ENCODE data around the gene SMC6.

The SMC6 gene

GRCh38 chr2:17717666-17718065 lies 35.9 kb downstream of the SMC6 start:
- in situ Hi-C loops (cut with HindIII; ENCODE audit: low sequenced_read_pairs), result no loop called here

GRCh38 chr2:17713291-17713690 lies 40.3 kb downstream of the SMC6 start:
- in situ Hi-C loops (cut with HindIII; ENCODE audit: low sequenced_read_pairs), result no loop called here

GRCh38 chr2:17710547-17711248 lies 42.9 kb downstream of the SMC6 start:
- in situ Hi-C loops (cut with HindIII; ENCODE audit: low sequenced_read_pairs), result no loop called here

DNA sequence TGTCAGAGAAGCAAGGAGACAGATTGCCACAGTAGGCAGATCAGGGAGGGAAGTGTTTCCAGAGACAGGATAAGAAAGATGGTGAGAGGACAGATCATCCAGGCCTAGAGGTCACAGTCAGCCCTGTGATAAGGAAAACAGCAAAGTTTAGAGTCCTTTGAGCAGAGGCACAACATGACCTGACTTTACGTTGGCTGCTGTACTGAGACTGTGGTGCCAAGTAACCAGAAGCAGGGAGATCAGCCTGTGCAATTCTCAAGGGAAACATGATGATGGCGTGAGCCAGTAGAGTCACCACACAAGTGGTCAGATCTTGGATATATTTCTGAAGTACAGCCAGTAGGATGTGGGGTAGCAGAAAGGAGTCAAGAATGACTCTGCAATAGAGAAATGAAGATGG lies 43.7 kb downstream of the SMC6 start:
- in situ Hi-C loops (cut with HindIII; ENCODE audit: low sequenced_read_pairs), result no loop called here

DNA sequence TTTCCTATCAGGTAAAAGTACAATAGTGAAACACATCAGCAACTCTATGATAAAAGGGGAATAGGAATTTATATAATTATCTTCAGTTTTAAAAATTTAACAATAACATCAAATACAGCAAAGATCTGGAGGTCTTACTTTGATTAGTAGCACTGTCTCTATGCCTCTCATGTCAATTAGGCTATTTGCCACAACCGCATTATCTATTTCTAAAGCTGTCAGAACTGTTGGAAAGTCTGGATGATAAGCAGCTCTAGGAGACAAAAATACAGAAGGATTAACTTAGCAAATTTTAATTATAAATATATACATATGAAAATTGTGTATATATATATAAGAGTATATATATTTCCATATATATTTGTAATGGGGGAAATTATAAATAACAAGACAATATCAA lies 45.1 kb downstream of the SMC6 start:
- in situ Hi-C loops (cut with HindIII; ENCODE audit: low sequenced_read_pairs), result no loop called here

GRCh38 chr2:17706845-17707244 lies 46.8 kb downstream of the SMC6 start:
- in situ Hi-C loops (cut with HindIII; ENCODE audit: low sequenced_read_pairs), result no loop called here

- in situ Hi-C loops (cut with HindIII; ENCODE audit: low sequenced_read_pairs), result no loop called here
Measured at GRCh38 chr2:17690776-17691175, 62.8 kb downstream of the SMC6 start.

GRCh38 chr2:17689010-17689409 lies 64.6 kb downstream of the SMC6 start:
- in situ Hi-C loops (cut with HindIII; ENCODE audit: low sequenced_read_pairs), result no loop called here

GRCh38 chr2:17688600-17688999 lies 65.0 kb downstream of the SMC6 start:
- in situ Hi-C loops (cut with HindIII; ENCODE audit: low sequenced_read_pairs), result no loop called here

GRCh38 chr2:17683981-17684380 lies 69.6 kb downstream of the SMC6 start:
- in situ Hi-C loops (cut with HindIII; ENCODE audit: low sequenced_read_pairs), result no loop called here

GRCh38 chr2:17682098-17682857 lies 71.3 kb downstream of the SMC6 start:
- in situ Hi-C loops (cut with HindIII; ENCODE audit: low sequenced_read_pairs), result no loop called here

- in situ Hi-C loops (cut with HindIII; ENCODE audit: low sequenced_read_pairs), result no loop called here
Measured at GRCh38 chr2:17680119-17680518, 73.5 kb downstream of the SMC6 start.

- in situ Hi-C loops (cut with HindIII; ENCODE audit: low sequenced_read_pairs), result loop anchor here (25.0 kb wide), 1 partner anchor 363 kb away; no protein-coding TSS in a partner anchor
Measured at GRCh38 chr2:17674817-17675216, 78.8 kb downstream of the SMC6 start.

DNA sequence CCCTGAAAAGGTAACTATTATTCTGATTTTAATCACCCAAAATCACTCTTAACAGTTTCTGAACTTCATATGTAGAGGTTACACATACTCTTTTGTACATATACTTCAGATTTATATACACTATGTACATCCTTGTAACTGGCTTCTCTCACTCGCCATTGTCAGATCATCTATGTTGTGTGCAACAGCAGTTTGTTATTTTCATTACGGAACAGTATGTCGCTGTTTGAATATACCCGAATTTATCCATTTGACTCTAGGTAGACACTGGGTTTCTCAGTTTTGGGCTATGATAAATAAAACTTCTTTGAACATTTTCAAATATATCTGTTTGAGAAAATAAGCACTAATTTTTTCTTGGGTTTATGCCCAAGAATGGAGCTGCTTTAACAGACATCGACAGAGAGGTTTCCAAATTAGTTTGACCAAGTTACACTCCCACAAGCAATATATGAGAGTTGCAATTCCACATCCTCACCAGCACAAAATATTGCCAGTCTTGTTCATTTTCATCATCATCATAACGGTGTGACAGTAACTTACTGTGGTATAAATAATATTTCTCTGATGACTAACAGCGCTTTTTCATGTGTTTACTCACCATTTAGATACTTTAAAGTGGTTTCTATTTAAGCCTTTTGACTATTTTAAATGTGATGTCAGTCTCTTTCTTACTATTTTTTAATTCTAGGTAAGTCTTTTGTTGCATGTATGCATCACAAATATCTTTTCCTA lies 80.9 kb downstream of the SMC6 start:
- in situ Hi-C loops (cut with HindIII; ENCODE audit: low sequenced_read_pairs), result loop anchor here (25.0 kb wide), 1 partner anchor 360 kb away; no protein-coding TSS in a partner anchor

DNA sequence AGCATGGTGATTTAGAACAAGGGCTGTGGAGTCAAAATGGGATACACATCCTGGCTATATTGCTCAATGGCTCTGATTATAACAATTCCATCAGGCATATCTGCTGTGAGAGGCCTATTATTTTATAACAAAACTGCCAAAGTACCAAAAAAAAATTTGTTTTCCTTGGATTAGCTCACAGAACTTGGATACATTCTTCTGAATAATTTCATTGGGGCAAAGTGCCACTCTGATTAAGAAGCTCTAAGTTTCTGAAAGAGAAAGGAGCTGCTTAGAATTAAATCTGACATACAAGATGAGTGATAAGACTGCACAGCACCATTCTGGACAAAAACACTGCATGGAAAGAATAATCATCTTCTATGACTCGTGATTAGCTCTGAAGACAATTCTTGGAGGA lies 85.7 kb downstream of the SMC6 start:
- in situ Hi-C loops (cut with HindIII; ENCODE audit: low sequenced_read_pairs), result loop anchor here (25.0 kb wide), 1 partner anchor 356 kb away; no protein-coding TSS in a partner anchor

DNA sequence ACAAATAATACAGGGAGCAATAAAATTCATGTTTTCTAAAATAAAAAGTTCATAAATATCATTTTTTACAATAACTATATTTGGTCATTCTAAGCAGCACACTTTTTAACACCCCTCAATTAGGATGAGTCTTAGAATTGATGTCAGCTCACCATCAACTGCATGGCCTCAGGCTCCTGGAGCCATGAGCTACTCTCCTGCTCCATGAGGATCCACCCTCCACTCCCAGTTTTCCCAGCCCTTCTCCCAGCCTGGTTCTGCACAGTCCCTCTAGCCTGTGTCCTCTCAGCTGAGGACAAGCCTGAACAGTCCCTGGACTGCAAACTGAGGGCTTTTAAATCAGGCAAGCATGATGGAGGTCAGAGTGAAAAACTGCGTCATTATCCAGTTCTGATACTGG lies 89.1 kb downstream of the SMC6 start:
- in situ Hi-C loops (cut with HindIII; ENCODE audit: low sequenced_read_pairs), result loop anchor here (25.0 kb wide), 1 partner anchor 352 kb away; no protein-coding TSS in a partner anchor

GRCh38 chr2:17662723-17663122 lies 90.9 kb downstream of the SMC6 start:
- in situ Hi-C loops (cut with HindIII; ENCODE audit: low sequenced_read_pairs), result loop anchor here (25.0 kb wide), 1 partner anchor 350 kb away; no protein-coding TSS in a partner anchor

DNA sequence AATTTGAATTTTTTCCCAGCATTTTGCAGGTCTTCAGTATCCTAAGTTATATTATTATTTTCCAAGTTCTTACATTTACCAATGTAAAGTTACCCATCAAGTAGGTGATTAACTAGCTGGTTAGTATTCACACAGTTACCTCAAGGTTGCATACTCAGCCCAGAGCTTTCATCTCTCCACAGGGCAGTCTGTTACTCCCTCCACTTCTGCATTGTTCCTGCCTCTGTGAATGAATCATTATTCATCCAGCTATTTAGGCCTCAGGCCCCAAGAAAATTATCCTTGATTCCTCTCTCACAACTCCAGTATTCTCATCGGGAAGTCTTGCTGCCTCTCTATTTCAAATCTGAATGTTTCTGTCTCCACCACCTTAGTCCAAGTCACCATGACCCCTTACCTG lies 92.2 kb downstream of the SMC6 start:
- in situ Hi-C loops (cut with HindIII; ENCODE audit: low sequenced_read_pairs), result loop anchor here (25.0 kb wide), 1 partner anchor 349 kb away; no protein-coding TSS in a partner anchor

DNA sequence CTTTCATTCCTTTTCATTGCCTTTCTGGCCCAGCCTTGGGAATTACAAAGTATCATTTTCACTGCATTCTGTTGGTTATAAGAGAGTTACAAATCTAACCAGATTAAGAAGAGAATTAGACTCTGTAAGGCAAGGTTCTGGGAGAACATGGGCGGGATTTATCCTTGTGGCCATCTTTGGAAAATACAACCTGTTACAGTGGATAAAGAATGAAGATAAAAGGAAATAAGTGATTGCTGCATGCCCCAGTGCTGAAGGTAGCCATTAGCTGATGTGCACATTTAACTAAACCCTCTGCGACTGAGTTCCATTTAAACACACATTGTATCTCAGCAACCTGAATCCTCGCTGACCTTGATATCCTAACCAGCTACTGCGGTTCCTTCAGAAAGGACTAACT lies 93.4 kb downstream of the SMC6 start:
- in situ Hi-C loops (cut with HindIII; ENCODE audit: low sequenced_read_pairs), result loop anchor here (25.0 kb wide), 1 partner anchor 348 kb away; no protein-coding TSS in a partner anchor

DNA sequence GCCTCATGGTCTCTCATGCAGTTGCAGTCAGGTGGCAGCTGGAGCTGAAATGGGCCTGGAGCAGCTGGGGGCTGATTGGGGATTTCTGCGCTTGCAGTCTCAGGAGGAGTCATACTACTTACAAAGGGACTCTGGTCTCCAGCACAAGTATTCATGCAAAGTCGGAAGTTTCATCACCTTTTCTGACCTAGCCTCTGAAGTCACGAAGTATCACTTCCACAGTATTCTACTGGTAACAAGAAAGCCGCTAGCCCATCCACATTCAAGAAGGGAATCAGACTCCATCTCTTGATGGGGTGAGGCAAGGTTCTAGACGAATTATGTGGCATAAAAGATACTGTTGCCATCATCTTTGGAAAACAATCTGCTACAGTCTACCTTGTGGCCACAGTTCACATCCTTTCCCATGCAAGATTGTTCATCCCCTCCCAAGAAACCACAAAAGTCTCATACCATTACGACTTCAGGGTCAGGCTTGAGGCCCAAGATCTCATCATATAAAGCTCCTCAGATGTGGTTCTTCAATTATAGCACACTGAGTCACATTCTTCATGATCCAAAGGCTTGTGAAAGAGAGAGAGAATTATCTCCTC lies 95.3 kb downstream of the SMC6 start:
- in situ Hi-C loops (cut with HindIII; ENCODE audit: low sequenced_read_pairs), result loop anchor here (25.0 kb wide), 1 partner anchor 346 kb away; no protein-coding TSS in a partner anchor

- in situ Hi-C loops (cut with HindIII; ENCODE audit: low sequenced_read_pairs), result loop anchor here (25.0 kb wide), 1 partner anchor 345 kb away; no protein-coding TSS in a partner anchor
Measured at GRCh38 chr2:17657759-17658158, 95.9 kb downstream of the SMC6 start.

Data from DLD1 (cell line).